Suprapubic skin (tissue), 4 donors: ENCODE results near the gene GBGT1.

Source experiments
- POLR2A ChIP-seq, 2 donors: fragments of 450-650 bp; IDR thresholded peaks; one replicate each; pipeline ENCODE4 v1.6.1; 2017; ENCODE audit warnings: antibody characterized with exemption in 2 of 2, mild to moderate bottlenecking in 2 of 2, moderate library complexity in 2 of 2
- POLR2AphosphoS5 ChIP-seq, 3 donors: sonication (generic); formaldehyde crosslinking; IDR thresholded peaks; one replicate each; pipeline ENCODE4 v1.6.1; 2017; ENCODE audit warnings: antibody characterized with exemption in 3 of 3

DNA sequence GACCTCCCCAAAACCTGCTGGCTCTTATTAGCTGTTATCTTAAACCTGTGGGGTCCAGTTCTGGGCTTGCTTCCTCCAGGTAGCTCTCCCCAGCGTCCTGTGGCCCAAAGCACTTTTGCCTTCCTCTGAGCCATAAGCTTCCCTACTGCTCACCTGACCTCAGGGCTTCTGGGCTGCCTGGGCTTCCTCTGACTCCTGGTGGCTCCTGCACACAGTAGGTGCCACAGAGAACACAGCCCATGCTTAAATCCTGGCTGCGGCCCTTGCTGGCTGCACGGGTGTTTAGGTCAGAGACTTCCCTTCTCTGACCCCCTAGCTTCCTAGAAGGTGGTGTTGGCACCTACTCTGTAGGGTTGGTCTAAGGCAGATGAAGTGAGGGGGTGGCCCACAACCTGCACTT is 45.1 kb downstream of the GBGT1 start:
- no peak for TF ChIP-seq POLR2A (IDR thresholded peaks at IDR 0.05)
- TF ChIP-seq POLR2AphosphoS5 (IDR thresholded peaks at IDR 0.05): no peak
